Measurements from ENCODE around the gene UQCRC1.

The UQCRC1 gene

DNA sequence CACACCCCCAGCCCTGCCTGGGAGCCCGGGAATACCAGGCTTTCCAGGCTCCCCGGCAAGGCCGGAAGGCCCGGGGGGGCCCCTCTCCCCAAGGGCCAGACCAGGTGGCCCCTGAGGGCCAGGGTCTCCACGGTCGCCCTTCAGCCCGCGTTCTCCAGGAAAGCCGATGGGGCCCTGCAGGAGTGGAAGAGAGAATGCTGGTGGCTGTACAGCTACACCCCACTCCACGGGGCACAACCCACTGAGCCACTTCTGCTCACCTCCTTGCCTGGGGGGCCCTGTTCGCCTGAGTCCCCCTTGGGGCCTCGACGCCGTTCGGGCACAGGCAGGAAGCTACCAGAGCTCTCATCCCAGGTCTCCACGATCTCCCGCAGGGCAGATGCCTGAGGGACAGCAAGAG, 34.1 kb downstream of the UQCRC1 start:
- no peak overlapping the region for H3K4me3 ChIP-seq (ENCODE audit: low read length)
- DNase-seq (ENCODE audit: low read depth) = no peak
- TF ChIP-seq CTCF (IDR thresholded peaks at IDR 0.05; ENCODE audit: insufficient read depth, low read depth, low read length, missing control alignments) = no peak

DNA sequence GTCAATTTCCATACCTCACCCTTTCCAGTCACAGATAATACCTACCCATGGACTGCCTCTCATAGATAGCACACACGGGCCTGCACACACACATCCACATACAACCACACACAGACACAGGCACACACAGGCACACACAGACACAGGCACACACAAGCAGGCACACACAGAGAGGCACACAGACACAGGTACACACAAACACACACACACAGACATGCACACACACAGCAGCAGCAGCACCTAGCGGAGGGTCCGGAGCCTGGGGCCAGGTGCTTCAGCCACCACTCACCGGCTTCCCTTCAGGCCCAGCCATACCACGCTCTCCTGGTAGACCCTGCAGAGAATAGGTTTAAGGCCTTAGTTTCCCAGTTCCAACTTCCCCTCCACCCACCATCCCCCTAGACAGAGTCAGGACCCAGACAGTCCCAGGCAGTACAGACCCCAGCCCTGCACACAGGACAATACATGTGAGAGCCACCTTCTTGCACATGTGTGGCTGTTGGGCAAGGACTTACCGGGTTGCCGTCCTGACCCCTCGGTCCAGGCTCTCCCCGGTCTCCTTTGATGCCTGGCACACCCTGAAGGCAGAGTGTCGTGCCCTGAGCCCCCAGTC, 35.4 kb downstream of the UQCRC1 start:
- no peak overlapping the region for H3K4me3 ChIP-seq (ENCODE audit: low read length)
- no peak for TF ChIP-seq CTCF (IDR thresholded peaks at IDR 0.05; ENCODE audit: insufficient read depth, low read depth, low read length, missing control alignments)
- DNase-seq (ENCODE audit: low read depth) = no peak

DNA sequence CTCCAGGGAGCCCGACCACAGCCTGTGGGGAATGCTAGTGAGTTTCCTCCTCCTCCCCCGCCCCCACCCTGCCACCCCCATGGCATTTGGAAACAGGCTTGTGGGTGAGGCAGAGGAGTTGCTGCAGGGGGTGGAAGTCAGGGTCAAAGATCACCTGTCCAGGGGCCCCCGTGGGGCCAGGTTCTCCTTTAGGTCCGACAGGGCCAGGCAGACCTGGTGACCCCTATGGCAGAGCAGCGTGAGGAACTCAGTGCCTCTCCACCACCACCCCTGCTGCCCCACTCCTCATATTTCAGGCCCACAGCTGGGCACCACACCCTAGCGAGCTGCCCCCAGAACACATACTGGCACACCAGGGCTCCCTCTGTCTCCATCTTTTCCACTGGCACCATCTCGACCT, 36.9 kb downstream of the UQCRC1 start:
- TF ChIP-seq CTCF (IDR thresholded peaks at IDR 0.05; ENCODE audit: insufficient read depth, low read depth, low read length, missing control alignments) = no peak
- DNase-seq (ENCODE audit: low read depth) = no peak

DNA sequence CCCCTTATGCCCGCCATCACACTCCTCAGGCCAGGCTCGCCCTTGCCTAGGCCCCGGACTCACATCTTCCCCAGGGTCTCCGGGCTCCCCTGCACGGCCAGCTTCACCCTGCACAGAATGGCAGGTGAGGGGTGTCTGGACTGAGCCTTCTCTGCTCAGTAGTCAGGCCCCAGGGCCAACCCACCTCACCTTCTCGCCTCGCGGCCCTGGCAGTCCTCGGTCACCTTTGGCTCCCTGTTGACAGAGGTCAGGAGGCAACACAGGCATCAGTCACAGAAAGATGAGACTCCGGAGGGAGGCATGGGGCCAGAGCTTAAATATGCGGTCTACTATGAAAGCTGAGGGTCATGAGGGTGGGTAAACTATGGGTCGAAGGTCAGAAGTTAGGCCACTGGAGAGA, 37.5 kb downstream of the UQCRC1 start:
- no peak for DNase-seq (ENCODE audit: low read depth)
- H3K4me3 ChIP-seq (ENCODE audit: low read length) = no peak overlapping the region
- TF ChIP-seq CTCF (IDR thresholded peaks at IDR 0.05; ENCODE audit: insufficient read depth, low read depth, low read length, missing control alignments) = no peak

More for the DNA sequence above, 36.9 kb downstream of the UQCRC1 start:
- H3K4me3 ChIP-seq (ENCODE audit: low read length) = no peak overlapping the region

- DNase-seq (ENCODE audit: low read depth) = no peak
- no peak overlapping the region for H3K4me3 ChIP-seq (ENCODE audit: low read length)
- TF ChIP-seq CTCF (IDR thresholded peaks at IDR 0.05; ENCODE audit: insufficient read depth, low read depth, low read length, missing control alignments) = no peak
These were observed 39.5 kb downstream of the UQCRC1 start for GRCh38 chr3:48569808-48570450.

DNA sequence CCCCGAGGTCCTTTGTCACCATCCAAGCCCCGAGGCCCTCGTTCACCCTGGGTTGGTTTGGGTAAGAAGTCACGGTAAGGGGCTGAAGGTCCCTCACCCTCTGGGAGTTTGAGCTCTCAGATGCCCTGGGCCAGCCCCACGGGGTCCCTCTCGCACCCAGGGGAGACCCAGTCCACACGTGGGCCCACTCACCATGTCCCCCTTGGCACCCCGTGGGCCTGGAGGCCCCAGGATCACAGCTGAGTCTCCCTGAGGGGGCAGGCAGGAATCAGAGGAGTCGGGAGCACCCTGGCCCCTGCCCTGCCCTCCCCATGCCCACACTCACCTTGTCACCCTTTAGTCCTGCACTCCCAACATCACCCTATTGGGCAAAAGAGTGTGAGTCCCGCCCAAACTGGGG, 40.0 kb downstream of the UQCRC1 start:
- no peak for DNase-seq (ENCODE audit: low read depth)
- no peak for TF ChIP-seq CTCF (IDR thresholded peaks at IDR 0.05; ENCODE audit: insufficient read depth, low read depth, low read length, missing control alignments)
- no peak overlapping the region for H3K4me3 ChIP-seq (ENCODE audit: low read length)

DNA sequence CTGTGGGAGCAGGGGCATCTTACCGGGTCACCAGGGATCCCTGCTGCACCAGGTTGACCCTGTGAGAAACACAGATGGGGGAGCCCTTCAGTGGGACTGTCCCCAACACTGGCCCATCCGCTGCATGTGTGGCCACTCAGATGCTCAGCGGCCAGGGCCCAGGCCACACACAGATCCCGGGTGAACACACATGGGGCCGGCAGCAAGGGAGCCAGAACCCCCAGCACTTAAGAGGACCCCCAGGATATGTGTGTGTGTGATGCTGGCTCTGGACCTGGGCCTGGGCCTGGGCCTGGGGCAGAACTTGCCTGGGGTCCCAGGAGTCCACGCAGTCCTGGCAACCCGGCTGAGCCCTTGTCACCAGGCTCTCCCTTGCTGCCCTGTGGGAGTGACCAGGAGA, 41.0 kb downstream of the UQCRC1 start:
- DNase-seq (ENCODE audit: low read depth) = no peak
- no peak for TF ChIP-seq CTCF (IDR thresholded peaks at IDR 0.05; ENCODE audit: insufficient read depth, low read depth, low read length, missing control alignments)
- no peak overlapping the region for H3K4me3 ChIP-seq (ENCODE audit: low read length)

Measured in epithelial cell of esophagus (primary cell).